ENCODE results near the gene LRRC27.
"Not testable (repeated sequence)": the region's sequence is repeated elsewhere in the genome, so short reads cannot be mapped to it uniquely, and the experiment has no call there.

LRRC27 gene

GRCh38 chr10:132376394-132376851 is 44.4 kb downstream of the LRRC27 start:
- DNase-seq = no peak

DNA sequence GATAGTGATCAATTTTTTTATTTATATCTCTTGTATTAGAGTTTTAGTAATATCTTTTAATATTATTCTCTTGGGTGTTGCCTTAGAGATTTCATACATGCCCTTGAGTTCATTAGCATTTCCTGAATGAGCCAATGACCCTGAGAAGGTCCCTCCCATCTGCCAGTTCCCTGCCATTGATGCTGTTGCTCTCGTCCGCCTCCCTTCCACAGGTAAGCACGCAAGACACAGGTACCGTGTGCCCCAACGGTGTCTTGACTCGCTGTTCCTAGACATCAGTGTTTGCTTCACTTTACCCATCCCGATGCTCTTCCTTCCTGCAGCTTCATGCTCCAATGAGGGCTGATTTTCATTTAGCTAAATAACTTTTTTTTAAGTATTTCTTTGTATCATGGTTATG is 45.3 kb downstream of the LRRC27 start:
- DNase-seq = no peak

- DNase-seq = not testable (repeated sequence)
These were observed 47.0 kb downstream of the LRRC27 start for GRCh38 chr10:132379026-132379425.

DNA sequence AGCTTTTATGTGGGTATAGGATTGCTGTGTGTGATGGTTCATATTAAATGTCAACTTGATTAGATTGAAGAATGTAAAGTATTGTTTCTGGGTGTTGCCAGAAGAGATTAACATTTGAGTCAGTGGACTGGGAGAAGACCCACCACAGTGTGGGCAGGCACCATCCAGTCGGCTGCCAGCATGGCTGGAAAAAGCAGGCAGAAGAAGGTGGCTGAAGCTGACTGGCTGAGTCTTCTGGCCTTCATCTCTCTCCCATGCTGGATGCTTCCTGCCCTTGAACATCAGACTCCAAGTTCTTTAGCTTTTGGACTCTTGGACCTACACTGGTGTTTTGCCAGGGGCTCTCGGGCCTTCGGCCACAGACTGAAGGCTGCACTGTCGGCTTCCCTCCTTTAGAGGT is 49.0 kb downstream of the LRRC27 start:
- DNase-seq = not testable (repeated sequence)

- DNase-seq = no peak
These were observed 49.7 kb downstream of the LRRC27 start for GRCh38 chr10:132381741-132382140.

DNA sequence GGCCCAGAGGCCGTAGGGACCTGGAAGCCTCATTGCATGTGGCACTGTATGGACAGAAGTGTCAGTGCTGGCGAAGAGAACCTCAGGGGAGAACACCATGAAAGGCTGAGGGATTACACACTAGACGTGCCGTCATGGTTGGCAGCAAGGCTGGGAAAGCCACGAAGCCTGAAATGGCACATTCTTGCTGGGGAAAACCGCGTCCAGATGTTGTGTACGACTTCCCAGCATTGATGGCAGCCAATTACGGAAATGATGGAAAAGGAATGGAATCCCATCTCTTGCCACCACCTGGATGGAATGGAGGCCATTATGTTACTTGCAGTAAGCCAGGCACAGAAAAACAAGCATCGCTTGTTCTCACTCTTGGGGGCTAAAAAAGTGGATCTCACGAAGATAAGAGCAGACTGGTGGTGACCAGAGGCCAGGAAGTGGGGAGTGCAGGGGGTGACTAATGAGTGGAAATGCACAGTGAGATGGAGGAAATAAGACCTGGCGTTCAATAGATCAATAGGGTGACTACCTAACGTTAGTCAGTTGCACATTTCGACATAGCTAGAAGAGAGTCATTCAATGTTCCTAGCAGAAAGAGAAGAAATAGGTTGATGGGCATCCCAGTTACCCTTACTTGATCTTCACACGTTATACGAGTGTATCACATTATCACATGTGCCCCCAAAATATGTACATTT is 50.4 kb downstream of the LRRC27 start:
- DNase-seq = no peak

GRCh38 chr10:132383101-132383500 is 51.1 kb downstream of the LRRC27 start:
- no peak for DNase-seq

GRCh38 chr10:132383751-132384196 is 51.8 kb downstream of the LRRC27 start:
- no peak for DNase-seq

DNA sequence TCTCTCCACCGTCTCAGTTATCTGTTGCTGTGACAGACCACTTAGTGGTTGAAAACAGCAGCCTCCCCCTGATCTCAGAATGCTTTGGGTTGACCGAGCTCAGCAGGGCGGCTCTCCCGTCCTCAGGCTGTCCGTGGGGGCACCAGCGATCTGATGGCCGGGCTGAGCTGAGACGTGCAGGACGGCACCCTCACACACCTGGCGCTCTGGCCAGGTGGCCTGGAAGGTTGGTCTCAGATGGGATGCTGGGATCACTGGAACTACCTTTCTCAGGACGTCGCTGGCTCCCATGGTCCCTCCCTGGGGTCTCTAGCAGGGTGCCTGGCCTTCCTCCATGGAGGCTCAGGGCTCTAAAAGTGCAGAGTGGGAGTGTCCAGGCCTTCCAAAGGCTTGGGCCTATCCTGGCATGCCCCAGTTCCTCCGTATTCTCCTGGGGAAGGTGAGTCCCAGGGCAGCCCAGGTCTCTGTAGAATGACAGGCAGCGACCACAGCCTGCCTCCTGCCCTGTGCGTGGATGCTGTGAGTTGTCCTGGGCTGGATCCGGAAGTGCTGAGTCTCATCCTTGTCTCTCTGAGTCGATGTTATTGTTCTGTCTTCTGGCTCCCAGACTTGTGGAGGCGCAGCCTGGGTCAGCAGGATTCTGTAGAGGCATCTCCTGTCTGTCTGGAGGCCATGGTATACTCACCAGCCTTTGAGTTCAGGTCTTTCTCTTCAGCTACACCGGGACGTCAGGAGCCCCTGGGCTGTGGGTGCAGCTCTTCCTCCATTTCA is 52.8 kb downstream of the LRRC27 start:
- no peak for DNase-seq

- DNase-seq = no peak
These were observed 53.3 kb downstream of the LRRC27 start for GRCh38 chr10:132385389-132385667.

DNA sequence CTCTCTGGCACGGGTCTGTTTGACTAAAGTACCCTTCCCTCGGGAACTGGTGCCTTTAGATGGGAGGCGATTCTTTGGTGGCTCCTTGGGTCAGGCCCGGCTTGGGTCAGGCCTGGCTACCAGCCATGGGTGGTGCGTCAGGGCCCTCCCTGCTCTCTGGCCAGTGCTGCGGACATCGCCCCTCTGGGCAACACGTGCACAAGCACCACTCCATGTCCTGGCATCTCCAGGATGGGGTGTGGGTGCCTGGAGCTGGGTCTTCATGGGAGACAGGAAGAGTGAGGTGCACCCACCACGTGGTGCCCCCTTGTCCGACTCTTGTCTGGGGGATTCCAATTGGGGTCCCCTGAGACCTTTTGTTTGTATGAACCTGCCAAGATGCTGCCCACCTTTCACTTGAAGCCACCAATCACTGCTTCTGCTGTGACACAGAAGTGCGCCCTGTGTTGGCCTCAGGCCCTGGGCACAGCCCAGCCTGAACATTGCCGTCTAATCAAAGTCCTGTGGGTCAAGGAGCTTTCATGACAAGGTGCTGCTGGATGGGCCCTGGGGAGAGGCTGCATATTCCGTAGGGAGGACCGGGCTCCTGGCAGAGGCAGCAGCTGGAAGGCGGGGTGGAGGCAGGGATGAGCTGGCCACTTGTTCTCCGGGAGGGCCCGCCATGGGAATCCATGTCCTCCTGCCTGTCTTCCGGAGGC is 53.9 kb downstream of the LRRC27 start:
- DNase-seq = no peak

- no peak for DNase-seq
These were observed 54.4 kb downstream of the LRRC27 start for GRCh38 chr10:132386419-132386831.

- not testable (repeated sequence) for DNase-seq
These were observed 54.9 kb downstream of the LRRC27 start for GRCh38 chr10:132386896-132387295.

DNA sequence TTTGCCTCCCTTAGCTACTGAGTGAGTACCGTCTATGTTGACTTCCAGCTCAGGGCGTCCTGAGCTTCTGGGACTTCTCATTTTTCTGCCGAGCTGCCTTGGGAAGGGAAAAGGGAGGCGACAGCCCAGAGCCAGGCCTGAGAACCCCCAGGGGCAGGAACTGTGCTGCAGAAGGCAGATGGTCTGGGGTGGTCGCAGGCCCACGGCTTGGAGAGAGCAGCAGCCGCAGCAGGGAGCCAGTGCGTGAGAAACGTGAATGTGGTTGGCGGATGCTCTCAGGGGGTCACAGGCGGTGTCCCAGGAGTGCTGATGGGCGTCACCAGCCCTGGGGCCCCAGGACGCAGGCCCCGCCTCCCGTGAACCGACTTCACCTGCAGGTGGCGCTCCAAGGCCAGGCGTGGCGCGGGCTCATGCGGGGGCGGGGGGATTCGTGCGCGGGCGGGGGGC is 55.8 kb downstream of the LRRC27 start:
- peak in 1 of 2 donors; percentile 64 for DNase-seq

DNA sequence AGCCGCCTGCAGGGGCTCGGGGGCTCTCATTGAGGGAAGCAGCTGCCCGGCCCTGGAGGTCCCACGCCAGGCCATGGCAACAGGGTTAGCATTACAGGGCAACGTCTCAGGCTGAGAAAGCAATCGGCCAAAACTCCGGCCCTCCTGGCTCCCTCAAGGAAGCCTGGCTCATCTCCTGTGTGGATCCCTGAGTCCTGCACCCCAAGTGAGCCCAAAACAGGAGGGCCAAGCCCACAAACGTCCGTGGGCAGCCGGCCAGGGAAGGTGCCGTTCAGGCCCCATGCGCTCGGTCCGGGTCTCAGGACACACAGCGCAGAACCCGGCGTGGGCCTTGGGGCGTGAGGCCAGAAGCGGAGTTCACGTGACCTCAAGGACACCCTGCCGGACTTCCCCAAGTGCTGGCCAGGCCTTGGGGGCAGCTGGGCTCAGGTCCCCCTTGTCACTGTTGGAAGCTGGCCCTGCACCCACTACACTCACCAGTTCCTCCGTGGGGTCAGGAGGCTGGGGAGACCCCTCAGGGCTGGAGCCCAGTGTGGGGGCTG is 57.0 kb downstream of the LRRC27 start:
- peak; percentile 44 to 50 for DNase-seq

- no peak for DNase-seq
These were observed 57.6 kb downstream of the LRRC27 start for GRCh38 chr10:132389433-132390169.

GRCh38 chr10:132390170-132390920 is 58.4 kb downstream of the LRRC27 start:
- peak in 1 of 2 donors; percentile 46 for DNase-seq

DNA sequence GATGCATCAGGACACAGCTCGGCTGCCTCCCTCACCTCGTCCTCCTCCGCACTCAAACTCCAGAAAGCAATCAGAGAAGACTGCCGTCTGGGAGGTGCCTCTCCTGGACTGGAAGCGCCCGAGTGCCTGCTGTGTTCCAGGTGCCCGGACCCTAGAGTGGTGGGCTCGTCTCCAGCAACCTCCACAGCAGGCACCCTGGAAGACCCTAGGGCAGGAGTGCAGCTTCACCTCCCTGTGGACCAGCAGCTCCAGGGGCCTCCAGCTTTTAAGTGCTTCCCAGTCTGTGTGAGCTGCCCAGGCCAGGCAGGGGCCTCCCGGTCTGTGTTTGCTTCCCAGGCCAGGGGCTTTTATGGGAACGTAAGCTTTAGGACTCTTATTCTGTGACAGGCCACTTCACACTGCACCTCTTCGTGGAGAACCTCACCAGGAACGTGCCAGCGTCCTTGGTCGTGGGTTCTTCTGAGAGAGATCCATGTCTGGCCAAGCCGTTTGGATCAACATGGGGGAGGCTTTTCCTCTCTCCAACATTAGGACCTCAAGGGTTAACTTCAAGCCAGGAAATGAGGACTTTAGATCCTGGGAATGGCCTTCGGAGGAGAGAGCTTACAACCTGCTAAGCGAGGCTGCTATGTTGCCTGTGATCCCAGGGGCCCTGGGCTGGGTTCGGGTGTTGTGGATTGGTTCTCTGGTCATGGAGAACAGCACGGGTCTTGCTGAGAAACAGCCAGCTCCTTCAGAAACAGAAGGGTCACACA is 59.1 kb downstream of the LRRC27 start:
- DNase-seq = no peak

- DNase-seq = no peak
These were observed 59.7 kb downstream of the LRRC27 start for GRCh38 chr10:132391676-132392020.

GRCh38 chr10:132392184-132392800 is 60.3 kb downstream of the LRRC27 start:
- no peak for DNase-seq
